ELF-1 (cell line): ENCODE data around the gene P4HB.

Experiments used
- DNase-seq: peaks from one replicate; pipeline ENCODE4 v3.0.0-alpha.2; 2016; ENCODE audit warnings: low read depth, low spot score

Gene P4HB

GRCh38 chr17:81859906-81860755, at the start of gene P4HB:
TSS of gene P4HB (minus strand) at chr17:81860535. CDS start at chr17:81860471, 64 bp downstream.
- DNase-seq = no peak

DNA sequence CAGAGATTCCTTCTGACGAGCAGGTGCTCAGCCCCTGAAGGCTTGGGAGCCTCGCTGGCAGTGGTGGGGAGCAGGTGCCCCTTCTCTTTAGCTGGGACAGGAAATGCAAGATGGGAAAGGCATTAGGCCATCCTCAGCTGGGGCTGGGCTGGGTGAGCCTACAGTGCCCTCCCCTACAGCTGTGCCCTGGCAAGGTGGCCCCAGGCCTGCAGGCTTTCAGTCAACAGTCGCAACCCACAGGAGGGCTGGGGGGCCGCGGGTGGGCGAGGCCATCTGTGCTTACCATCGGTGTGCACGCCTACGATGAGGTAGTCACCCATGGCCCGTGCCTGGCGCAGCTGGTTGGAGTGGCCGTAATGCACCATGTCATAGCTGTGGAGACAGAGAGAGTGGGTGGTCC, 48.9 kb upstream of the P4HB start:
- DNase-seq = no peak

DNA sequence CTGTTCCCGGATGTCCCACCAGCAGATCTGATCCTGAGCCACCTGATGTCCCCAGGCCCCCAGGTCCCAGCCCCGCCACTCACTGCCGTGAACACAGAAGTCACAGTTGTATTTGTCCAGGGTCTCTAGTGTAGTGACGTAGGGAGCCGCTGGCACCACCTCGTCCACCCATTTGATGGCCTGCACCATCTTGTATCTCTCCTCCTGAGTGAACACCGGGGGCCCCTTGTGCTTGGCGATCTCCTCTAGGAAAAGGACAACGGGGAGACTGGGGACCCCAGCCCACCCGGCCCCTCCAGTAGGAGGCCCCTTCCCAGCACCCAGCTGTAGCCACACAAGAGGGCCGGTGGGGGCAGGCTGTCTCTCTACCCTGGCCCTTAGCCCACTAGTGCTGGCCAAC, 48.5 kb upstream of the P4HB start:
- no peak for DNase-seq

DNA sequence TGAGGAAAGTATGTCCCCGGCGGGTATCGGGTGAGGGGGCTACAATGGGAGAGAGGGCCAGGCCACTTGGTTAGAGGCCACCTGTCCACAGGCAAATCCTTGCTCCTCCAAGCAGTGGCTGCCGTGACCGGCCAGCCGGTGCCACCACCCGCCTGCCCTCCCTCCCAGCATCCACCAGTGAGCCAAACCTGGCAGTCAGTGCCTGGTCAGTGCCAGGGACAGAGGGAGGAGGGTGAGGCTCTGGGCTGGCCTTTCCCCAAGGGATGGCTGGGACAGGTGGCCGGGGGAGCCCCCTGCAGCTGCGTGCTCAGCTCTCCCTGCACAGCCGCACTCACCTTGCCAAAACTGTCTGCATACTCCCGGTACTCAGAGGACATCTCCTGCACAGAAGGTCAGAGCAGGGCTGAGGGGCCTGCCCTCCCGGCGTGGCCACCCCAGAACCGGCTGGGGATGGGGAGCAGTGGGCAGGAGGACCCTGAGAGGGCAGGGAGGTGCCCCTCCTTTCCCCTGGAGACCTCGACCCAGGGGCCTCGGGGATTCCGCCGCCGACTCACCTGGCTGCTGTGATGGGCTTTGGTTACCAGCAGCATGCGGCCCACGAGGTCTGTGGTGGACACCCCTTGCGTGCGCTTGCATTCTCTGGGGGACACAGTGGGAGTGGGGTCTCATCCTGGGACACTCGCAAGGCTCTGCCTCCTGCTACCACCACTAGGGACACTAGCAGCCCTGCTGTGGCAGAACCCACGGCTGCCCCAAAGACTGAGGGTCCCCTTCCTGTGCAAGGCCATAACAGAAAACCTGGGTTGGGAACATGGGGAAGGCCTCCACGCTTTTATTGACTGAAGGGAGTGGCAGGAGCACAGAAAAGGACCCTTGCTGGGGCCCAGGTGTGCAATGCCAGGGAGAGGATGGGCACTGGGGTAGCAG, 47.1 kb upstream of the P4HB start:
- no peak for DNase-seq

GRCh38 chr17:81906476-81907218, 46.3 kb upstream of the P4HB start:
- no peak for DNase-seq

DNA sequence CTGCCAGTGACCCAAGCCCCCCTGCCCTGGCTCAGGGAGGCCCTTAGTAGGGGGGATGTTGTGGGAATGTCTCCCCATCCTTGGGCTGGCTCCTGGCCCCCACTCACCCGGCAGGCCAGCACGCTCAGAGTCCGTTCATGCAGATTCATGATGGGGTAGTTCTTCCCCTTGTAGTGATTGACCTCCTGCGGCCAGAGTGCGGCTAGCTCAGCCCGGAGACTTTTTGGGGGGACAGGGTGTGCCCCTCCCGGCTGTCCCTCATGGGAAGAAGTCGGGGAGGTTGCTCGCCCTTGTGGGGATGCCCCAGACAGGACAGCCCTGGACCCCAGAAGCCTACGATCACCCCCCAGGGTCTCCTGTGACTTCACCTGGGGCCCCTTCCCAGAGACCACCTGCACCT, 45.7 kb upstream of the P4HB start:
- no peak for DNase-seq

DNA sequence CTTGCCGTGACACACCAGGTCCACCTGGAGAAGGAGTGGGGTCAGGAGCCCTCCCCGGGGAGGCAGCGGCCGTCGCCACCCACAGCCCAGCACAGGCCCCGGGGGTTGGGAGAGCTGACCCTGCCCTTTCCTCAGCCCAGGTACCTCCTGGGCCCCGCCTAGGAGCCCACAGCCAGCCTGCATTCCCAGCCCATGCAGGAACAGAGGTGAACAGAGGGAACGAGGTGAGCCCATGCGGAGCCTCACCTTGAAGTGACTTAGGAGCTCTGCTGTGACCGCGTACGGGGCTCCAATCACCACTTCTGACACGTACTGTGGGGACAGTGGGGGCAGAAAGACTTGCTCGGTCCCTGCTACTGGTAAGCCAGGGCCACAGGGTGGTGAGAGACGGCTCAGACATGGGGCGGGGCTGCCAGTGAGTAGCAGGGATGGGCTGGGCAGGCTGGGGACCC, 45.1 kb upstream of the P4HB start:
- DNase-seq = no peak

- no peak for DNase-seq
These were observed 44.5 kb upstream of the P4HB start for GRCh38 chr17:81904600-81905423.

DNA sequence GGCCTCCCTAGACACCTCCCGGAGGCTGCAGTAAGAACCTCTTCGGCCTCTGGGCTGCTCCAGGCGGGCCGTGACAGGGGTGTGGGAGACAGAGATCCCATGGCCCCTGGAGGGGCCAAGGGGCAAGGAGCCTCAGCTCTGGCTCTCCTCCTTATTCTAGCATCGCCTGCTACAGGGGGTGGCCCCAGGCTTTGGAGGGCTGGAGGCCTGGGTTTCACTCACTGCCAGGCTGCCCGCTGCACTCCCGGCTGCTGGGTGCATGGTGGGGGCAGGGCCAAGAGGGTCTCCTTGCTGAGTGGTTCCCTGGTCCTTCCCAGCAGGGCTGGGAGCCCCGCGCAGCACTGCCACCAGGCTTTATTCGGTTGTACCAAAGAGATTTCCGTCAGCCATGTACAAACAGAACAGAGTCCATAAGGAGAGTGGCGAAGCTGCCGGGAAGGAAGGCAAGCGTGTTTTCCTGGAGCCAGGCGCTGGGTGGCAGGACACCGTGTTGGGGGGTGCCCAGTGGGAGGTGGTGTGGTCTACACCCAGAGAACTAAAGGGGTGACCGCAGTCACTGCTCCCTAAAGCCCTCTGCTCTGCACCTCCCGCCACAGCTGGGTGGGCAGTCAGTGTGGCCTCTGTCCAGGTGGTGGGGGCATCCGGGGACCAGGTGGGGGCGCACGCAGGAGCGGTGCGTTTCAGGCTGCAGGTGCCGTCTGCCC, 43.7 kb upstream of the P4HB start:
- no peak for DNase-seq

- no peak for DNase-seq
These were observed 43.1 kb upstream of the P4HB start for GRCh38 chr17:81903415-81903831.

GRCh38 chr17:81902653-81903414, 42.5 kb upstream of the P4HB start:
- DNase-seq = no peak

DNA sequence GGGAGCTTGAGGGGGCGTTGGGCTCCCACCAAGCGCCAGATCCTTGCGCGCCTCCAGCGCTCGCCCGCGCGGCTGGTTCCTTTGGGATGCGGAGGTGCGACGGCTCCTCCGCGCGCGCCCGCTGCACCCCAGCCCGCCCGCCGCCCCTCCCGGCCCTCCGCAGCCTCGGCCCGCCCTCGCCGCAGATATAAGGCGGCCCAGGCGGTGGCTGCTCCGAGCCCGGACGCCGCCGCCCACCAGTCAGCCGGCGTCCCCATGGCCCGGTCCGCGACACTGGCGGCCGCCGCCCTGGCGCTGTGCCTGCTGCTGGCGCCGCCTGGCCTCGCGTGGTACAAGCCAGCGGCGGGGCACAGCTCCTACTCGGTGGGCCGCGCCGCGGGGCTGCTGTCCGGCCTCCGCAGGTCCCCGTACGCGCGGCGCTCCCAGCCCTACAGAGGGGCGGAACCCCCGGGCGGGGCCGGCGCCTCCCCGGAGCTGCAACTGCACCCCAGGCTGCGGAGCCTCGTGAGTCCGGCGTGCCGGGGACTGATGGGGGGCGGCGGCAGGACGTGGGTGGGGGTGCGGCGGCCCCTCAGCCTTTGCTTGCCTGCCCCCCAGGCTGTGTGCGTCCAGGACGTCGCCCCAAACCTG, 41.8 kb upstream of the P4HB start, which contains the start of gene NPB:
TSS of gene NPB (plus strand) at position 216 of the 630 bp plus-strand sequence. CDS start at position 256, 40 bp downstream.
- DNase-seq = no peak

GRCh38 chr17:81901167-81902022, 41.1 kb upstream of the P4HB start:
- DNase-seq = no peak

- peak; percentile 42 for DNase-seq
These were observed 40.0 kb upstream of the P4HB start for GRCh38 chr17:81900181-81900820.

GRCh38 chr17:81899514-81900166, 39.3 kb upstream of the P4HB start:
- no peak for DNase-seq

DNA sequence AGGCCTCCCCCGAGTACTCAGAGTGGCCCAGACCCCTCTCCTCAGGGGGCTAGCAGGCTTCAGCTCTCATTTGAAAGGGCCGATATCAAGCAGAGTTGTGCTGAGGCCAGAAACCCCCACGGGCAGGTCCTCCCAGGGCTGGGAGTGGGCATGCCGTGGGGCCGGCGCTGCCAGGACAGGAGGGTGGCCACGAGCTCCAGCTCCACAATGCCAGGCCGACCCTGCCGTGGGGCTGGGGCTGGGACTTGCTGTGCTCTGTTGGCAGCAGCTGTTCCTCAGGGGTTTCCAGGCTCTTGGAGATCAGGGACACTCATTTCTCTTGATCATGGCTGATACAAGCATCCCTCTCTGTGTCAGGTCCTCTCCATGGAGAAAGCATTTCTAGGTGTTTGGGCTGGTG, 38.5 kb upstream of the P4HB start:
- DNase-seq = no peak
